CD4-positive, alpha-beta memory T cell (primary cell): ENCODE results near the gene RASA3. TPM values are rescaled to one million over a fixed set of nuclear protein-coding genes. Genes with fewer than 3 reads are reported as not detected.
"Not testable (repeated sequence)": the region's sequence is repeated elsewhere in the genome, so short reads cannot be mapped to it uniquely, and the experiment has no call there.

Source experiments
- CTCF ChIA-PET: fragments of 350-600 bp; sonication (Branson Sonifier 250); formaldehyde crosslinking; loops from one replicate; lab custom pipeline; 2021; ENCODE audit warnings: inconsistent platforms; ENCODE audit not compliant: partially characterized antibody; lab: Charles Lee
- POLR2A ChIA-PET: fragments of 350-600 bp; sonication (Branson Sonifier 250); formaldehyde crosslinking; loops from one replicate; lab custom pipeline; 2021; ENCODE audit not compliant: partially characterized antibody; lab: Charles Lee
- DNase-seq, 5 donors: peaks; one replicate each; pipeline versions ENCODE4 v3.0.0 to v3.0.0-alpha.2; 2020 to 2022; ENCODE audit warnings: mixed read lengths in 1 of 5
- H3K27ac ChIP-seq: one replicate; pipeline ENCODE4 v1.7.0; 2013; ENCODE audit warnings: low read depth, low read length
- H3K27me3 ChIP-seq: 2 replicates; pipeline ENCODE4 v1.7.0; 2013; ENCODE audit warnings: mild to moderate bottlenecking, low read length, moderate library complexity; ENCODE audit not compliant: insufficient read depth
- H3K36me3 ChIP-seq: 2 replicates; pipeline ENCODE4 v1.7.0; 2013; ENCODE audit warnings: mild to moderate bottlenecking, low read length, moderate library complexity; ENCODE audit not compliant: insufficient read depth
- H3K4me1 ChIP-seq: 2 replicates; pipeline ENCODE4 v1.7.0; 2013; ENCODE audit warnings: mild to moderate bottlenecking, low read length, moderate library complexity; ENCODE audit not compliant: insufficient read depth
- H3K4me3 ChIP-seq, 2 donors: one replicate each; pipeline ENCODE4 v1.7.0; 2013; ENCODE audit warnings: low read length in 2 of 2, mild to moderate bottlenecking in 1 of 2
- H3K9me3 ChIP-seq, 2 donors: one replicate each; pipeline ENCODE4 v1.7.0; 2013; ENCODE audit warnings: low read length in 2 of 2, control low read depth in 1 of 2; ENCODE audit not compliant: control insufficient read depth in 1 of 2
- H3K27ac Mint-ChIP-seq, 7 donors: one replicate each; pipeline ENCODE4 v1.8.0; 2020 to 2021; ENCODE audit warnings: mixed read lengths in 7 of 7, mild to moderate bottlenecking in 6 of 7, inconsistent platforms in 3 of 7, moderate library complexity in 3 of 7
- H3K27me3 Mint-ChIP-seq, 2 donors: one replicate each; pipeline ENCODE4 v1.8.0; 2020 to 2021; ENCODE audit warnings: mixed read lengths in 2 of 2
- H3K36me3 Mint-ChIP-seq, 2 donors: one replicate each; pipeline ENCODE4 v1.8.0; 2020 to 2021; ENCODE audit warnings: mixed read lengths in 2 of 2, inconsistent platforms in 1 of 2, mild to moderate bottlenecking in 1 of 2
- H3K4me1 Mint-ChIP-seq, 4 donors: one replicate each; pipeline ENCODE4 v1.8.0; 2020 to 2021; ENCODE audit warnings: mixed read lengths in 4 of 4, mild to moderate bottlenecking in 1 of 4
- H3K4me3 Mint-ChIP-seq, 8 donors: one replicate each; pipeline ENCODE4 v1.8.0; 2020 to 2021; ENCODE audit warnings: mixed read lengths in 8 of 8, mild to moderate bottlenecking in 7 of 8, moderate library complexity in 6 of 8, inconsistent platforms in 3 of 8
- H3K9me3 Mint-ChIP-seq, 8 donors: one replicate each; pipeline ENCODE4 v1.8.0; 2020 to 2021; ENCODE audit warnings: mixed read lengths in 8 of 8, mild to moderate bottlenecking in 5 of 8, inconsistent platforms in 3 of 8, moderate library complexity in 1 of 8
- intact Hi-C: fragments of 100-400 bp; cut with micrococcal nuclease; formaldehyde crosslinking; loops from one replicate; pipeline ENCODE4 v1.15.1; 2023
- polyA plus RNA-seq, 2 donors: library from polyadenylated mRNA; unstranded; fragments of 300-500 nt; fragmentation: Illumina TruSeq; gene quantifications; one replicate each; pipeline ENCODE4 v1.2.3, GENCODE V29; 2021
- total RNA-seq, 2 experiments: library from RNA; stranded (reverse); gene quantifications; one replicate each; pipeline ENCODE4 v1.2.3, GENCODE V29; 2021

Gene RASA3
- total and polyA plus RNA-seq, 4 experiments from 2014 or later: 65.5 to 174 (median 156) TPM

- H3K4me3 ChIP-seq: no peak overlapping the region
- Mint-ChIP-seq H3K27ac (peak overlapping the region in 6 of 7 donors; percentile 27 to 84 (median 62)), H3K36me3 (peaks cover 22 to 53% of the 10 kb centered on the region in 2 donors), H3K4me1 (peaks cover 31 to 78% (median 57%) of the 10 kb centered on the region in 4 donors), H3K4me3 (peak overlapping the region in 5 of 8 donors; percentile 27 to 53 (median 49)), H3K27me3 (no peaks in the 10 kb centered on the region), H3K9me3 (peaks cover 0 to 19% (median 0%) of the 10 kb centered on the region in 8 donors)
- no peak overlapping the region for H3K27ac ChIP-seq
- peaks cover 53% of the 10 kb centered on the region for H3K36me3 ChIP-seq
- peaks cover 80% of the 10 kb centered on the region for H3K4me1 ChIP-seq
- DNase-seq: peak in 1 of 5 donors; percentile 31
- H3K27me3 ChIP-seq: no peaks in the 10 kb centered on the region
- no peaks in the 10 kb centered on the region for H3K9me3 ChIP-seq
- POLR2A ChIA-PET: no interaction called here
- intact Hi-C loops: no loop called here
- CTCF ChIA-PET: no interaction called here
Measured at GRCh38 chr13:114102131-114102520, 30.3 kb downstream of the RASA3 start.

- peak overlapping the region in 5 of 7 donors; percentile 36 to 89 (median 81) for H3K27ac Mint-ChIP-seq
- Histone ChIP-seq H3K4me3 (no peak overlapping the region), H3K27ac (no peak overlapping the region), H3K27me3 (no peaks in the 10 kb centered on the region), H3K36me3 (peaks cover 48% of the 10 kb centered on the region), H3K4me1 (peaks cover 80% of the 10 kb centered on the region), H3K9me3 (no peaks in the 10 kb centered on the region)
- peaks cover 0 to 21% (median 0%) of the 10 kb centered on the region in 8 donors for H3K9me3 Mint-ChIP-seq
- intact Hi-C loops: no loop called here
- no peaks in the 10 kb centered on the region for H3K27me3 Mint-ChIP-seq
- ChIA-PET POLR2A (no interaction called here), CTCF (no interaction called here)
- DNase-seq: peak in 1 of 5 donors; percentile 27
- H3K4me3 Mint-ChIP-seq: peak overlapping the region in 7 of 8 donors; percentile 27 to 53 (median 48)
- H3K4me1 Mint-ChIP-seq: peaks cover 36 to 78% (median 58%) of the 10 kb centered on the region in 4 donors
- H3K36me3 Mint-ChIP-seq: peaks cover 28 to 55% of the 10 kb centered on the region in 2 donors
Measured at GRCh38 chr13:114101358-114102130, 30.9 kb downstream of the RASA3 start.

GRCh38 chr13:114100446-114101357 lies 31.7 kb downstream of the RASA3 start:
- H3K27me3 ChIP-seq: no peaks in the 10 kb centered on the region
- H3K36me3 Mint-ChIP-seq: peaks cover 32 to 56% of the 10 kb centered on the region in 2 donors
- intact Hi-C loops: no loop called here
- H3K4me1 Mint-ChIP-seq: peaks cover 37 to 78% (median 59%) of the 10 kb centered on the region in 4 donors
- peak overlapping the region in 2 of 8 donors; percentile 74 to 85 for H3K4me3 Mint-ChIP-seq
- no peaks in the 10 kb centered on the region for H3K27me3 Mint-ChIP-seq
- H3K9me3 ChIP-seq: no peaks in the 10 kb centered on the region
- H3K4me1 ChIP-seq: peaks cover 80% of the 10 kb centered on the region
- peaks cover 0 to 28% (median 0%) of the 10 kb centered on the region in 8 donors for H3K9me3 Mint-ChIP-seq
- CTCF ChIA-PET: no interaction called here
- peak overlapping the region in 6 of 7 donors; percentile 4 to 90 (median 74) for H3K27ac Mint-ChIP-seq
- peak in 1 of 5 donors; percentile 39 for DNase-seq
- H3K27ac ChIP-seq: no peak overlapping the region
- peaks cover 40% of the 10 kb centered on the region for H3K36me3 ChIP-seq
- POLR2A ChIA-PET: no interaction called here
- H3K4me3 ChIP-seq: no peak overlapping the region

- H3K27ac ChIP-seq: no peak overlapping the region
- peak overlapping the region; percentile 15 to 85 (median 67) for H3K4me3 Mint-ChIP-seq
Measured at GRCh38 chr13:114099918-114100445, 32.4 kb downstream of the RASA3 start.

GRCh38 chr13:114099191-114099590 lies 33.2 kb downstream of the RASA3 start:
- ChIA-PET CTCF (interaction anchor here (1.6 kb wide), 1 partner anchor 12 kb away, joined by 4 read pairs; no protein-coding TSS in a partner anchor), POLR2A (interaction anchor here (1.4 kb wide), 1 partner anchor 27 kb away, joined by 3 read pairs; no protein-coding TSS in a partner anchor)
- Mint-ChIP-seq H3K4me3 (no peak overlapping the region), H3K36me3 (peaks cover 39 to 56% of the 10 kb centered on the region in 2 donors), H3K27ac (peak overlapping the region in 1 of 7 donors; percentile 89), H3K4me1 (peaks cover 39 to 78% (median 61%) of the 10 kb centered on the region in 4 donors), H3K9me3 (peaks cover 0 to 38% (median 0%) of the 10 kb centered on the region in 8 donors), H3K27me3 (no peaks in the 10 kb centered on the region)
- H3K4me3 ChIP-seq: no peak overlapping the region
- no peaks in the 10 kb centered on the region for H3K9me3 ChIP-seq
- H3K27ac ChIP-seq: no peak overlapping the region
- peak in 1 of 5 donors; percentile 49 for DNase-seq
- peaks cover 78% of the 10 kb centered on the region for H3K4me1 ChIP-seq
- peaks cover 36% of the 10 kb centered on the region for H3K36me3 ChIP-seq
- H3K27me3 ChIP-seq: no peaks in the 10 kb centered on the region
- intact Hi-C loops: no loop called here

More at GRCh38 chr13:114099918-114100445, 32.4 kb downstream of the RASA3 start:
- intact Hi-C loops: no loop called here
- POLR2A ChIA-PET: no interaction called here
- Mint-ChIP-seq H3K36me3 (peaks cover 36 to 58% of the 10 kb centered on the region in 2 donors), H3K27me3 (no peaks in the 10 kb centered on the region), H3K4me1 (peaks cover 41 to 80% (median 62%) of the 10 kb centered on the region in 4 donors), H3K9me3 (peaks cover 0 to 35% (median 0%) of the 10 kb centered on the region in 8 donors), H3K27ac (peak overlapping the region; percentile 66 to 90 (median 89))
- Histone ChIP-seq H3K9me3 (no peaks in the 10 kb centered on the region), H3K36me3 (peaks cover 36% of the 10 kb centered on the region), H3K4me1 (peaks cover 80% of the 10 kb centered on the region), H3K4me3 (no peak overlapping the region), H3K27me3 (no peaks in the 10 kb centered on the region)
- CTCF ChIA-PET: no interaction called here
- peak in 3 of 5 donors; percentile 43 to 59 (median 58) for DNase-seq

GRCh38 chr13:114098689-114099056 lies 33.8 kb downstream of the RASA3 start:
- Histone ChIP-seq H3K36me3 (peaks cover 36% of the 10 kb centered on the region), H3K4me1 (peaks cover 83% of the 10 kb centered on the region)
- POLR2A ChIA-PET: interaction anchor here (1.4 kb wide), 1 partner anchor 27 kb away, joined by 3 read pairs; no protein-coding TSS in a partner anchor
- Mint-ChIP-seq H3K27ac (peak overlapping the region; percentile 43 to 86 (median 77)), H3K4me3 (peak overlapping the region in 4 of 8 donors; percentile 21 to 74 (median 36)), H3K4me1 (peaks cover 44 to 82% (median 66%) of the 10 kb centered on the region in 4 donors), H3K36me3 (peaks cover 45 to 60% of the 10 kb centered on the region in 2 donors), H3K9me3 (peaks cover 0 to 41% (median 2%) of the 10 kb centered on the region in 8 donors)
- DNase-seq: peak in 1 of 5 donors; percentile 28
- CTCF ChIA-PET: interaction anchor here (1.6 kb wide), 1 partner anchor 12 kb away, joined by 4 read pairs; no protein-coding TSS in a partner anchor
- H3K27ac ChIP-seq, H3K27me3 ChIP-seq, H3K9me3 ChIP-seq, intact Hi-C loops, H3K27me3 Mint-ChIP-seq, H3K4me3 ChIP-seq: not testable (repeated sequence)
